PC-9 (cell line): Measurements from ENCODE around the gene ZNF333. TPM values are rescaled to one million over a fixed set of nuclear protein-coding genes. Genes with fewer than 3 reads are reported as not detected.

ENCODE experiments used
- BruUV-seq: library from RNA; stranded (reverse); fragments of 400-500 nt; replicated peaks from 2 replicates; lab custom pipeline; 2021; lab: Mats Ljungman, UMichigan
- CTCF ChIA-PET: fragments of 300-600 bp; sonication (Branson Sonifier 250); formaldehyde crosslinking; loops from one replicate; lab custom pipeline; 2022; ENCODE audit warnings: antibody characterized with exemption; lab: Charles Lee
- POLR2A ChIA-PET: fragments of 300-600 bp; sonication (Branson Sonifier 250); formaldehyde crosslinking; loops from one replicate; lab custom pipeline; 2022; ENCODE audit warnings: antibody characterized with exemption; ENCODE audit not compliant: unreplicated experiment; lab: Charles Lee
- DNase-seq, 2 experiments: peaks; one replicate each; pipeline versions ENCODE4 v3.0.0 to v3.0.0-alpha.2; 2015 to 2022; ENCODE audit warnings: mixed read lengths in 1 of 2
- H2AFZ ChIP-seq: fragments of 200-600 bp; sonication (generic); 2 replicates; pipeline ENCODE4 v1.8.1; 2017; ENCODE audit warnings: antibody characterized with exemption
- H3F3A ChIP-seq: fragments of 200-600 bp; sonication (generic); 2 replicates; pipeline ENCODE4 v1.8.1; 2017; ENCODE audit warnings: antibody characterized with exemption, mild to moderate bottlenecking, low read depth; ENCODE audit not compliant: insufficient read depth
- H3K27ac ChIP-seq: fragments of 200-600 bp; sonication (generic); 2 replicates; pipeline ENCODE4 v1.6.1; 2016; ENCODE audit warnings: mixed run types
- H3K27me3 ChIP-seq: fragments of 200-600 bp; sonication (generic); 2 replicates; pipeline ENCODE4 v1.6.1; 2016; ENCODE audit warnings: low read depth, mixed run types; ENCODE audit not compliant: insufficient read depth
- H3K36me3 ChIP-seq: fragments of 200-600 bp; sonication (generic); 2 replicates; pipeline ENCODE4 v1.6.1; 2016; ENCODE audit warnings: low read depth, mixed run types
- H3K4me1 ChIP-seq: fragments of 200-600 bp; sonication (generic); replicated peaks from 2 replicates; pipeline ENCODE4 v1.6.1; 2016; ENCODE audit warnings: mixed run types; ENCODE audit not compliant: insufficient read depth
- H3K4me2 ChIP-seq: fragments of 200-600 bp; sonication (generic); 2 replicates; pipeline ENCODE4 v1.6.1; 2017; ENCODE audit warnings: mixed run types
- H3K4me3 ChIP-seq: fragments of 200-600 bp; sonication (generic); 2 replicates; pipeline ENCODE4 v1.6.1; 2016; ENCODE audit warnings: mixed run types
- H3K79me2 ChIP-seq: fragments of 200-600 bp; sonication (generic); 2 replicates; pipeline ENCODE4 v1.6.1; 2017; ENCODE audit warnings: low read depth, mixed run types
- H3K9me2 ChIP-seq: fragments of 200-600 bp; sonication (generic); 2 replicates; pipeline ENCODE4 v1.8.1; 2017; ENCODE audit warnings: mild to moderate bottlenecking; ENCODE audit not compliant: insufficient read depth
- H3K9me3 ChIP-seq: fragments of 200-600 bp; sonication (generic); 2 replicates; pipeline ENCODE4 v1.8.1; 2016; ENCODE audit warnings: low read depth; ENCODE audit not compliant: insufficient read depth
- H4K20me1 ChIP-seq: fragments of 200-600 bp; sonication (generic); 2 replicates; pipeline ENCODE4 v1.8.1; 2017; ENCODE audit not compliant: insufficient read depth
- CTCF ChIP-seq: fragments of 200-600 bp; sonication (generic); conservative IDR thresholded peaks from 2 replicates; pipeline ENCODE4 v1.6.1; 2017; ENCODE audit warnings: mixed run types, antibody characterized with exemption, mild to moderate bottlenecking, moderate library complexity
- EZH2 ChIP-seq: fragments of 200-600 bp; sonication (generic); IDR thresholded peaks from 2 replicates; pipeline ENCODE4 v1.8.0; 2017; ENCODE audit warnings: antibody characterized with exemption, low read depth
- intact Hi-C: fragments of 100-400 bp; cut with micrococcal nuclease; formaldehyde crosslinking; loops from one replicate; pipeline ENCODE4 v1.10.0; 2022; ENCODE audit not compliant: unreplicated experiment
- total RNA-seq: library from RNA; stranded (reverse); gene quantifications from 2 replicates; pipeline ENCODE4 v1.2.3, GENCODE V29; 2021

ZNF333 gene
- total RNA-seq, 1 experiment from 2014 or later: 10.1 TPM

DNA sequence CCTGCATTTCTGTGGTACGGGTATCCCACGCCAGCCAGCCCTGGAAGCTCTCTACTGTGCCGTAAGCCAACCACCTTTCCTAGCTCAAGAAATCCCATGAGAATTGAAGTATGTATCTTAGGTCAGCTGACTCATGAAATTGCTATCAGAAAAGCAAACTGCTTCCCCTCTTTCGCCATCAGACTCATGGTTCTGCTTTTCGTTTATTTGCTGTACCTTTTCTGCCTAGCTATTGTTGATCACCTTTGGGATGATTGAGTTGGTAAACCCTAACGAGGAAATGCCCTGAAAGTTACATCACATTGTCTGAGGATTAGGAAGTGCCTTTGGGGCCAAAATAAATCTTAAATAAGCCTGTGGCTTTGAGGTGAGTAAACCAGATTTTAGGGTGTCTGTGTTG, 15.1 kb upstream of the ZNF333 start, which contains the start of gene ADGRE3:
Gene ADGRE3, minus strand, starts transcription at position 81 of the 400 bp plus-strand sequence. Its CDS starts 74 bp downstream, at position 7.
- no peaks in the 10 kb centered on the region for H3K9me3 ChIP-seq
- H3K36me3 ChIP-seq: no peaks in the 10 kb centered on the region
- H3K4me3 ChIP-seq: no peak within 1 kb of the TSS
- H4K20me1 ChIP-seq: no peaks in the 10 kb centered on the region; the same call in 1 of the 2 replicates
- no peak for TF ChIP-seq EZH2
- no peak within 1 kb of the TSS for H3K27ac ChIP-seq
- H3K27me3 ChIP-seq: peaks cover 95% of the 10 kb centered on the region
- ChIA-PET POLR2A (no interaction called here), CTCF (no interaction called here)
- no peaks in the 10 kb centered on the region for H3K79me2 ChIP-seq
- no TSS peak for BruUV-seq
- no peak within 1 kb of the TSS for H2AFZ ChIP-seq
- DNase-seq: peak in 1 of 2 experiments; percentile 58
- no peaks in the 10 kb centered on the region for H3K4me1 ChIP-seq
- intact Hi-C loops: no loop called here
- peaks cover 9% of the 10 kb centered on the region; the same call in 1 of the 2 replicates for H3F3A ChIP-seq
- H3K9me2 ChIP-seq: no peaks in the 10 kb centered on the region
- peak within 1 kb of the TSS; percentile 10; the same call in 1 of the 2 replicates for H3K4me2 ChIP-seq

- Histone ChIP-seq H3K4me1 (no peaks in the 10 kb centered on the region), H2AFZ (no peak overlapping the region), H4K20me1 (no peaks in the 10 kb centered on the region; the same call in 1 of the 2 replicates), H3K4me3 (no peak overlapping the region), H3K79me2 (no peaks in the 10 kb centered on the region), H3K9me3 (no peaks in the 10 kb centered on the region), H3K9me2 (no peaks in the 10 kb centered on the region), H3K36me3 (no peaks in the 10 kb centered on the region), H3K4me2 (no peak overlapping the region), H3F3A (peaks cover 9% of the 10 kb centered on the region; the same call in 1 of the 2 replicates), H3K27me3 (peaks cover 91% of the 10 kb centered on the region), H3K27ac (no peak overlapping the region)
- ChIA-PET POLR2A (no interaction called here), CTCF (interaction anchor here (0.7 kb wide), 1 partner anchor 540 kb away, joined by 4 read pairs; the partner anchor contains the start of gene ASF1B)
- BruUV-seq: no TSS peak
- no peak for TF ChIP-seq EZH2
- no peak for TF ChIP-seq CTCF
- no peak for DNase-seq
- intact Hi-C loops: no loop called here
Measured at GRCh38 chr19:14676762-14677161, 13.1 kb upstream of the ZNF333 start.

- Histone ChIP-seq H2AFZ (no peak overlapping the region), H3K27me3 (peaks cover 84% of the 10 kb centered on the region), H3K9me3 (no peaks in the 10 kb centered on the region), H3K4me1 (no peaks in the 10 kb centered on the region), H3K27ac (no peak overlapping the region), H4K20me1 (no peaks in the 10 kb centered on the region), H3K9me2 (no peaks in the 10 kb centered on the region), H3K79me2 (no peaks in the 10 kb centered on the region), H3K4me2 (no peak overlapping the region), H3K4me3 (no peak overlapping the region), H3F3A (peaks cover 9% of the 10 kb centered on the region; the same call in 1 of the 2 replicates), H3K36me3 (no peaks in the 10 kb centered on the region)
- intact Hi-C loops: no loop called here
- no peak for DNase-seq
- no peak for TF ChIP-seq CTCF
- no peak for TF ChIP-seq EZH2
- BruUV-seq: no TSS peak
- ChIA-PET POLR2A (no interaction called here), CTCF (no interaction called here)
Measured at GRCh38 chr19:14677464-14677863, 12.4 kb upstream of the ZNF333 start.
